Muscle layer of colon (tissue), 2 donors: Measurements from ENCODE around the gene KRTAP4-3.
"Not testable (repeated sequence)": the region's sequence is repeated elsewhere in the genome, so short reads cannot be mapped to it uniquely, and the experiment has no call there.

Source experiments
- H3K27ac ChIP-seq: one replicate; pipeline ENCODE4 v1.7.0; 2013; ENCODE audit warnings: low read depth, mild to moderate bottlenecking, low read length, moderate library complexity
- H3K27me3 ChIP-seq, 2 donors: one replicate each; pipeline ENCODE4 v1.7.0; 2013; ENCODE audit warnings: low read length in 2 of 2, mild to moderate bottlenecking in 2 of 2; ENCODE audit not compliant: insufficient read depth in 2 of 2, control insufficient read depth in 1 of 2
- H3K36me3 ChIP-seq: one replicate; pipeline ENCODE4 v1.7.0; 2013; ENCODE audit warnings: mild to moderate bottlenecking, low read length; ENCODE audit not compliant: insufficient read depth
- H3K4me1 ChIP-seq: one replicate; pipeline ENCODE4 v1.7.0; 2013; ENCODE audit warnings: mild to moderate bottlenecking, low read length; ENCODE audit not compliant: insufficient read depth
- H3K4me3 ChIP-seq, 2 donors: one replicate each; pipeline ENCODE4 v1.7.0; 2013; ENCODE audit warnings: low read length in 2 of 2, low read depth in 1 of 2, mild to moderate bottlenecking in 1 of 2, moderate library complexity in 1 of 2
- H3K9ac ChIP-seq: one replicate; pipeline ENCODE4 v1.7.0; 2013; ENCODE audit warnings: low read length
- H3K9me3 ChIP-seq: one replicate; pipeline ENCODE4 v1.7.0; 2013; ENCODE audit warnings: mild to moderate bottlenecking, low read length
- donor health status: abdominal sarcoma.
- donor health status: Adenocarcinoma of cecum.

KRTAP4-3 gene

GRCh38 chr17:41127371-41127770 is 40.6 kb downstream of the KRTAP4-3 start:
- H3K4me3 ChIP-seq, result no peak overlapping the region
- no peak overlapping the region for H3K9ac ChIP-seq
- no peaks in the 10 kb centered on the region for H3K27me3 ChIP-seq
- H3K9me3 ChIP-seq, result no peaks in the 10 kb centered on the region
- no peaks in the 10 kb centered on the region for H3K4me1 ChIP-seq
- no peaks in the 10 kb centered on the region for H3K36me3 ChIP-seq
- H3K27ac ChIP-seq, result no peak overlapping the region

- Histone ChIP-seq H3K27ac (no peak overlapping the region), H3K4me3 (no peak overlapping the region), H3K9me3 (no peaks in the 10 kb centered on the region), H3K27me3 (no peaks in the 10 kb centered on the region), H3K36me3 (no peaks in the 10 kb centered on the region), H3K9ac (no peak overlapping the region), H3K4me1 (no peaks in the 10 kb centered on the region)
These were observed 41.6 kb downstream of the KRTAP4-3 start for GRCh38 chr17:41126412-41126811.

- Histone ChIP-seq H3K4me1 (no peaks in the 10 kb centered on the region), H3K9ac (no peak overlapping the region), H3K4me3 (no peak overlapping the region), H3K9me3 (no peaks in the 10 kb centered on the region), H3K27ac (no peak overlapping the region), H3K36me3 (no peaks in the 10 kb centered on the region), H3K27me3 (no peaks in the 10 kb centered on the region)
These were observed 43.0 kb downstream of the KRTAP4-3 start for GRCh38 chr17:41125064-41125463.

- not testable (repeated sequence) for H3K9ac ChIP-seq, H3K27ac ChIP-seq, H3K4me1 ChIP-seq, H3K27me3 ChIP-seq, H3K9me3 ChIP-seq, H3K4me3 ChIP-seq, H3K36me3 ChIP-seq
These were observed 44.0 kb downstream of the KRTAP4-3 start, which contains the start of gene KRTAP4-12 for GRCh38 chr17:41123991-41124371. Gene KRTAP4-12, minus strand, starts transcription at chr17:41124182. Its CDS starts 60 bp downstream, at chr17:41124122.

- H3K27ac ChIP-seq, H3K9me3 ChIP-seq, H3K36me3 ChIP-seq, H3K4me1 ChIP-seq, H3K4me3 ChIP-seq, H3K9ac ChIP-seq, H3K27me3 ChIP-seq: not testable (repeated sequence)
These were observed 44.6 kb downstream of the KRTAP4-3 start for GRCh38 chr17:41123292-41123990.

GRCh38 chr17:41121742-41122141 is 46.3 kb downstream of the KRTAP4-3 start:
- H3K27ac ChIP-seq, result no peak overlapping the region
- no peaks in the 10 kb centered on the region for H3K27me3 ChIP-seq
- H3K4me1 ChIP-seq, result no peaks in the 10 kb centered on the region
- no peaks in the 10 kb centered on the region for H3K9me3 ChIP-seq
- H3K9ac ChIP-seq, result no peak overlapping the region
- H3K36me3 ChIP-seq, result no peaks in the 10 kb centered on the region
- H3K4me3 ChIP-seq, result no peak overlapping the region

GRCh38 chr17:41119696-41120690 is 48.0 kb downstream of the KRTAP4-3 start:
- H3K9ac ChIP-seq, H3K36me3 ChIP-seq, H3K27ac ChIP-seq, H3K27me3 ChIP-seq, H3K4me3 ChIP-seq, H3K4me1 ChIP-seq, H3K9me3 ChIP-seq: not testable (repeated sequence)

- Histone ChIP-seq H3K4me3 (no peak overlapping the region), H3K27me3 (no peaks in the 10 kb centered on the region), H3K9me3 (no peaks in the 10 kb centered on the region)
These were observed 49.3 kb downstream of the KRTAP4-3 start for GRCh38 chr17:41118721-41119120.

GRCh38 chr17:41117846-41118386 is 50.1 kb downstream of the KRTAP4-3 start, which contains the start of gene KRTAP4-11:
Gene KRTAP4-11, minus strand, starts transcription at chr17:41118373. Its CDS starts 58 bp downstream, at chr17:41118315.
- not testable (repeated sequence) for H3K27me3 ChIP-seq, H3K4me1 ChIP-seq, H3K27ac ChIP-seq, H3K9me3 ChIP-seq, H3K9ac ChIP-seq, H3K4me3 ChIP-seq, H3K36me3 ChIP-seq

More at GRCh38 chr17:41118721-41119120, 49.3 kb downstream of the KRTAP4-3 start:
- no peak overlapping the region for H3K27ac ChIP-seq
- H3K9ac ChIP-seq, result no peak overlapping the region
- H3K36me3 ChIP-seq, result no peaks in the 10 kb centered on the region
- H3K4me1 ChIP-seq, result no peaks in the 10 kb centered on the region
